Endothelial cell of umbilical vein (primary cell): ENCODE measurements around the gene MKRN1.

Experiments used
- CTCF ChIP-seq, 2 donors: IDR thresholded peaks; 1 replicate in 1 of 2; 2 replicates in 1 of 2; pipeline ENCODE4 v1.5.1; 2011; ENCODE audit warnings: low read length in 2 of 2, mild to moderate bottlenecking in 2 of 2, moderate library complexity in 2 of 2, control low read depth in 1 of 2, inconsistent platforms in 1 of 2, low read depth in 1 of 2; ENCODE audit not compliant: insufficient read depth in 1 of 2; ENCODE audit errors: extremely low read depth in 1 of 2
- FOS ChIP-seq: IDR thresholded peaks from 2 replicates; pipeline ENCODE4 v1.6.1; 2011; ENCODE audit warnings: mild to moderate bottlenecking, low read length, moderate library complexity, borderline replicate concordance; ENCODE audit not compliant: insufficient read depth
- JUN ChIP-seq: IDR thresholded peaks from 2 replicates; pipeline ENCODE4 v1.6.1; 2011; ENCODE audit warnings: borderline replicate concordance, low read depth; ENCODE audit not compliant: insufficient read length, insufficient read depth
- POLR2A ChIP-seq: IDR thresholded peaks from 2 replicates; pipeline ENCODE4 v1.6.1; 2012; ENCODE audit warnings: low read depth, mild to moderate bottlenecking, control low read depth, low read length
- POLR2AphosphoS5 ChIP-seq: IDR thresholded peaks from 2 replicates; pipeline ENCODE4 v1.6.1; 2012; ENCODE audit warnings: low read depth, mild to moderate bottlenecking, control low read depth, low read length, moderate library complexity; ENCODE audit not compliant: insufficient read depth

- TF ChIP-seq JUN (no peak), POLR2A (no peak), CTCF (IDR thresholded peaks at IDR 0.05; ENCODE audit: extremely low read depth in 1 of 2, insufficient read depth in 1 of 2, low read depth in 1 of 2, low read length in 2 of 2) (no peak), FOS (no peak), POLR2AphosphoS5 (no peak)
Observed at GRCh38 chr7:140433396-140433795, 45.9 kb downstream of the MKRN1 start.
